RWPE1 (cell line): ENCODE data around the gene CREB3L4.
"Not testable (repeated sequence)": the region's sequence is repeated elsewhere in the genome, so short reads cannot be mapped to it uniquely, and the experiment has no call there.

Experiments used
- CTCF ChIA-PET: fragments of 350-600 bp; sonication (Branson Sonifier 250); formaldehyde crosslinking; extraction: SDS; loops from one replicate; lab custom pipeline; 2021; lab: Yijun Ruan, JAX
- POLR2A ChIA-PET: fragments of 400-600 bp; formaldehyde crosslinking; extraction: SDS; loops from one replicate; lab custom pipeline; 2020; ENCODE audit warnings: antibody characterized with exemption; ENCODE audit not compliant: low non-redundant PET; lab: Yijun Ruan, JAX
- DNase-seq: peaks from one replicate; pipeline ENCODE4 v3.0.0; 2012; ENCODE audit warnings: low spot score
- H3K27ac ChIP-seq: fragments of 450-650 bp; 2 replicates; pipeline ENCODE4 v1.5.1; 2017
- TF ChIP-seq, protein P1 (sequence below): fragments of 450-650 bp; conservative IDR thresholded peaks from 2 replicates; pipeline ENCODE4 v1.5.1; 2017; ENCODE audit warnings: low read depth, mild to moderate bottlenecking

Gene CREB3L4

DNA sequence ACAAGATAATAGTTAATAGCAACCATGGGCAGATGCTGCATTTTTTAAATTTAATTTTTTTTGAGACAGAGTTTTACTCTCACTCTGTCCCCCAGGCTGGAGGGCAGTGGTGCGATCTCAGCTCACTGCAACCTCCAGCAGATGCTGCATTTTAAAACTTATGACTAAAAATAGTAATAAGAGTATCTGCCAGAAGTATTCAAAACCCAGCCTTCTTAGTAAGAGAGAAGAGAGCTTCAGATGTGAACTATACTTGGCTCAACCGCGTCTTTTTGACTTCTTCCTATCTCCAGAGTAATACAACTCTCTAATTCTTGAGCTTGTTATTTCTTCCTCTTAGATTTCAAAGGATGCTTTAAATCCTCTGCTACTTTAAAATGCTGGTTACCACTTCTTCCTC, 27.5 kb downstream of the CREB3L4 start:
- H3K27ac ChIP-seq = no peak overlapping the region
- TF ChIP-seq, protein P1, sequence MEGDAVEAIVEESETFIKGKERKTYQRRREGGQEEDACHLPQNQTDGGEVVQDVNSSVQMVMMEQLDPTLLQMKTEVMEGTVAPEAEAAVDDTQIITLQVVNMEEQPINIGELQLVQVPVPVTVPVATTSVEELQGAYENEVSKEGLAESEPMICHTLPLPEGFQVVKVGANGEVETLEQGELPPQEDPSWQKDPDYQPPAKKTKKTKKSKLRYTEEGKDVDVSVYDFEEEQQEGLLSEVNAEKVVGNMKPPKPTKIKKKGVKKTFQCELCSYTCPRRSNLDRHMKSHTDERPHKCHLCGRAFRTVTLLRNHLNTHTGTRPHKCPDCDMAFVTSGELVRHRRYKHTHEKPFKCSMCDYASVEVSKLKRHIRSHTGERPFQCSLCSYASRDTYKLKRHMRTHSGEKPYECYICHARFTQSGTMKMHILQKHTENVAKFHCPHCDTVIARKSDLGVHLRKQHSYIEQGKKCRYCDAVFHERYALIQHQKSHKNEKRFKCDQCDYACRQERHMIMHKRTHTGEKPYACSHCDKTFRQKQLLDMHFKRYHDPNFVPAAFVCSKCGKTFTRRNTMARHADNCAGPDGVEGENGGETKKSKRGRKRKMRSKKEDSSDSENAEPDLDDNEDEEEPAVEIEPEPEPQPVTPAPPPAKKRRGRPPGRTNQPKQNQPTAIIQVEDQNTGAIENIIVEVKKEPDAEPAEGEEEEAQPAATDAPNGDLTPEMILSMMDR = no peak
- no peak for DNase-seq
- ChIA-PET CTCF (no interaction called here), POLR2A (no interaction called here)

DNA sequence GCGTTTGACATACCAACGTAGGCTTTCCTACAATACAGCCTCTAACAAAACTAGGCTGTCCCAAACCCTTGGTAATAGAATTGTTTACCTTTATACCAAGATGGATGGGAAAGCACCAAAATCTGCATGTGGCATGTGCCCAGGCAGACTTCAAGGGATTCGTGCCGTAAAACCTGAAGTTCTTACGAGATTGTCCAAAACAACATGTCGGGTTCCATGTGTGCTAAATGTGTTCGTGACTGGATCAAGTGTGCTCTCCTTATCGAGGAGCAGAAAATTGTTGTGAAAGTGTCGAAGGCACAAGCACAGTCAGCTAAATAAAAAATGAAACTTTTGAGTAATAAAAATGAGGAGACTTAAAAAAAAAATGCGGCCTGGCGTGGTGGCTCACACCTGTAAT, 27.9 kb downstream of the CREB3L4 start:
- H3K27ac ChIP-seq = no peak overlapping the region
- ChIA-PET CTCF (no interaction called here), POLR2A (no interaction called here)
- no peak for DNase-seq
- TF ChIP-seq, protein P1 = no peak

DNA sequence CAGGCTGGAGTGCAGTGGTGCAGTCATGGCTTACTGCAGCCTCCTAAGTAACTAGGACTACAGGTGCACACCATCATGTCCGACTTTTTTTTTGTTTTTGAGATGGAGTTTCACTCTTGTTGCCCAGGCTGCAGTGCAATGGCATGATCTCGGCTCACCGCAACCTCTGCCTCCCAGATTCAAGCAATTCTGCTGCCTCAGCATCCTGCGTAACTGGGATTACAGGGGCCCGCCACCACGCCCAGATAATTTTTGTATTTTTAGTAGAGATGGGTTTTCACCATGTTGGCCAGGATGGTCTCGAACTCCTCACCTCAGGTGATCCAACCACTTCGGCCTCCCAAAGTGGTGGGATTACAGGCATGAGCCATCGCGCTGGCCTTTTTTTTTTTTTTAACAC, 29.2 kb downstream of the CREB3L4 start:
- DNase-seq, CTCF ChIA-PET, POLR2A ChIA-PET, H3K27ac ChIP-seq: not testable (repeated sequence)

DNA sequence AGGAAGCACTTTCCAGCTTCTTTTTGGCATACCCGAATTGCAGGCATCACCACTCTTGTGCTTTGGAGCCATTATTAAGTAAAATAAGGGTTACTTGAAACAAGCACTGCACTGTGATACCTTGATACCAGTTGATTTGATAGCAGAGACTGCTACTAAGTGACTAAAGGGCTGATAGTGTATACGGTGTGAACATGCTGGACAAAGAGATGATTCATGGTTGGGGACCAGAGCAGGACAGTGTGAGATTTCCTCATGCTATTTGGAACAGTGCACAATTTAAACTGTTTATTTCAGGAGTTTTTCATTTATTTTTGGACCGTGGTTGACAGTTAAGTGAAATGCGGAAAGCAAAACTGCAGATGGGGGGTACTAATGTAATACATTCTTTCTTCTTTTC, 32.7 kb downstream of the CREB3L4 start:
- no peak for DNase-seq
- CTCF ChIA-PET = no interaction called here
- no peak overlapping the region for H3K27ac ChIP-seq
- TF ChIP-seq, protein P1 = no peak
- POLR2A ChIA-PET = no interaction called here

DNA sequence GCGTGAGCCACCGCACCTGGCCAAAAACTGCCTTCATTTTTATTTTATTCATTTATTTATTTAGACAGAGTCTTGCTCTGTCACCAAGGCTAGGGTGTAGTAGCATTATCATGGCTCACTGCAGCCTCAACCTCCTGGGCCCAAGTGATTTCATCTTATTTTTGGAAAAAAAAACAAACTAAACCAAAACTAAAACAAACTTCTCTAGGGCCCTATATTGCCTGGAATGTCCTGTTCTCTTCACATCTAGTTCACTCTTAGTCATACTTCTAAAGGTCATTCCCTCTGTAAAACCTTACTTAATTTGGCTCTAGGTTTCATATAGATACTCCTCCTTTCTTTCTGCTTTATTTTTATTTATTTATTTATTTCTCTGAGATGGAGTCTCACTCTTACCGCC, 38.4 kb downstream of the CREB3L4 start:
- TF ChIP-seq, protein P1 = no peak
- no peak for DNase-seq
- CTCF ChIA-PET = interaction anchor here (0.6 kb wide), 1 partner anchor 293 kb away, joined by 3 read pairs; no protein-coding TSS in a partner anchor
- H3K27ac ChIP-seq = no peak overlapping the region
- POLR2A ChIA-PET = no interaction called here

DNA sequence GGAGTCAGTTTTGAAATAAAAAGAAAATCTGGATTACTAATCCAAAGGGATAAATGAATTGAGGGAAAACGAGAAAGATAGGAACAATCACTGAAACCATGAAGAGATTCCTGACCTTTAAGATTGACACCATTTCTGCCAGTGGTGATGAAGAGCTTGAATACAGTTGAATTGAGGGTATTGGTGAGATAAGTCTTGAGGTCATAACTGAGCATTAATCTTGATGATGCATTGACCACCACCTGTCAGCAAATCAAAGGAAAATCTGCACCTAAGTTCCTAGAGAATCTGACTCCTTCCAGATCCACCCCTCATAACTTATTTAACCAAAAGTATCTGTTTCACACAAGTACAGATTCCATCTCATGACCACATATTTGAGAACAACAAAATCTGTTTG, 44.4 kb downstream of the CREB3L4 start:
- ChIA-PET POLR2A (interaction anchor here (0.8 kb wide), 1 partner anchor 9 kb away, joined by 4 read pairs; no protein-coding TSS in a partner anchor), CTCF (interaction anchor here (0.6 kb wide), 1 partner anchor 100 kb away, joined by 4 read pairs; no protein-coding TSS in a partner anchor)
- H3K27ac ChIP-seq = no peak overlapping the region
- TF ChIP-seq, protein P1 = no peak
- no peak for DNase-seq

DNA sequence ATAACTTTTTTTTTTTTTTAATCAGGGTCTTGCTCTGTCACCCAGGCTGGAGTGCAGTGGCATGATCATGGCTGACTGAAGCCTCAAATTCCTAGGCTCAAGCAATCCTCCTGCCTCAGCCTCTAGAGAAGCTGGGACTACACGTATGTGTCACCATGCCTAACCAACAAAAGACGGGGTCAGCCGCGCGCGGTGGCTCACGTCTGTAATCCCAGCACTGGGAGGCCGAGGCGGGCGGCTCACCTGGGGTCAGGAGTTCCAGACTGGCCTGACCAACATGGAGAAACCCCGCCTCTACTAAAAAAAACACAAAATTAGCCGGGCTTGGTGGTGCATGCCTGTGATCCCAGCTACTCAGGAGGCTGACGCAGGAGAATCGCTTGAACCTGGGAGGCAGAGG, 44.8 kb downstream of the CREB3L4 start:
- POLR2A ChIA-PET, H3K27ac ChIP-seq, DNase-seq, CTCF ChIA-PET: not testable (repeated sequence)
